ENCODE measurements around the gene ZNF219. TPM values are rescaled to one million over a fixed set of nuclear protein-coding genes. Genes with fewer than 3 reads are reported as not detected.

Gene ZNF219
- total RNA-seq, 2 donors from 2014 or later, result 43.4 to 59.6 TPM

GRCh38 chr14:21072031-21072473, 26.4 kb downstream of the ZNF219 start:
- H3K27ac ChIP-seq (ENCODE audit: low read depth, low read length), result peak overlapping the region; percentile 94
- peaks cover 16% of the 10 kb centered on the region for H3K4me1 Mint-ChIP-seq
- peak overlapping the region; percentile 93 for H3K4me3 ChIP-seq (ENCODE audit: low read length)
- TF ChIP-seq CTCF (conservative IDR thresholded peaks at IDR 0.05), result peak; percentile 40
- H3K36me3 ChIP-seq (ENCODE audit: control insufficient read depth, insufficient read depth, low read length), result peaks cover 42% of the 10 kb centered on the region
- 27 to 40% methylated on average over 3 to 4 of the region's 4 CpGs for WGBS, 2 experiments (ENCODE audit: insufficient coverage in 1 of 2, insufficient read length in 1 of 2)
- no peaks in the 10 kb centered on the region for H3K27me3 ChIP-seq (ENCODE audit: control insufficient read depth, insufficient read depth, low read length, poor library complexity, severe bottlenecking)
- DNase-seq, result no peak
- peak overlapping the region; percentile 70 for H3K9ac ChIP-seq (ENCODE audit: extremely low read depth, low read length, poor library complexity, severe bottlenecking)
- peaks cover 34% of the 10 kb centered on the region for H3K36me3 Mint-ChIP-seq (ENCODE audit: low read depth)
- peaks cover 5% of the 10 kb centered on the region for H3K27me3 Mint-ChIP-seq (ENCODE audit: insufficient read depth)
- peak overlapping the region; percentile 86 for H3K4me3 Mint-ChIP-seq
- H3K4me1 ChIP-seq (ENCODE audit: control insufficient read depth, insufficient read depth, low read length), result peaks cover 4% of the 10 kb centered on the region
- H3K9me3 ChIP-seq (ENCODE audit: control insufficient read depth, low read length), result no peaks in the 10 kb centered on the region
- H3K27ac Mint-ChIP-seq, result peak overlapping the region; percentile 95
- H3K9me3 Mint-ChIP-seq, result no peaks in the 10 kb centered on the region

GRCh38 chr14:21071225-21072030, 27.0 kb downstream of the ZNF219 start:
- peak; percentile 31 for TF ChIP-seq CTCF (conservative IDR thresholded peaks at IDR 0.05)
- H3K4me1 Mint-ChIP-seq, result peaks cover 16% of the 10 kb centered on the region
- peak overlapping the region; percentile 70 for H3K9ac ChIP-seq (ENCODE audit: extremely low read depth, low read length, poor library complexity, severe bottlenecking)
- WGBS, 2 experiments (ENCODE audit: insufficient coverage in 1 of 2, insufficient read length in 1 of 2), result 2% methylated on average over 19 to 37 of the region's 37 CpGs
- peak overlapping the region; percentile 86 for H3K4me3 Mint-ChIP-seq
- H3K4me3 ChIP-seq (ENCODE audit: low read length), result peak overlapping the region; percentile 93
- no peaks in the 10 kb centered on the region for H3K9me3 ChIP-seq (ENCODE audit: control insufficient read depth, low read length)
- H3K4me1 ChIP-seq (ENCODE audit: control insufficient read depth, insufficient read depth, low read length), result peaks cover 4% of the 10 kb centered on the region
- H3K36me3 ChIP-seq (ENCODE audit: control insufficient read depth, insufficient read depth, low read length), result peaks cover 38% of the 10 kb centered on the region
- no peaks in the 10 kb centered on the region for H3K27me3 ChIP-seq (ENCODE audit: control insufficient read depth, insufficient read depth, low read length, poor library complexity, severe bottlenecking)
- H3K27ac ChIP-seq (ENCODE audit: low read depth, low read length), result peak overlapping the region; percentile 94
- peaks cover 32% of the 10 kb centered on the region for H3K36me3 Mint-ChIP-seq (ENCODE audit: low read depth)
- H3K27me3 Mint-ChIP-seq (ENCODE audit: insufficient read depth), result peaks cover 8% of the 10 kb centered on the region
- peak; percentile 96 for DNase-seq
- peak overlapping the region; percentile 95 for H3K27ac Mint-ChIP-seq
- H3K9me3 Mint-ChIP-seq, result no peaks in the 10 kb centered on the region

- H3K27ac Mint-ChIP-seq, result peak overlapping the region; percentile 95
- H3K4me3 Mint-ChIP-seq, result peak overlapping the region; percentile 86
- peak; percentile 93 for DNase-seq
These were observed 27.7 kb downstream of the ZNF219 start for GRCh38 chr14:21070610-21071224.

More at GRCh38 chr14:21070610-21071224, 27.7 kb downstream of the ZNF219 start:
- WGBS, 2 experiments (ENCODE audit: insufficient coverage in 1 of 2, insufficient read length in 1 of 2), result 0 to 3% methylated on average over 6 to 23 of the region's 23 CpGs
- Histone ChIP-seq H3K36me3 (ENCODE audit: control insufficient read depth, insufficient read depth, low read length) (peaks cover 30% of the 10 kb centered on the region), H3K4me3 (ENCODE audit: low read length) (peak overlapping the region; percentile 93), H3K9ac (ENCODE audit: extremely low read depth, low read length, poor library complexity, severe bottlenecking) (peak overlapping the region; percentile 70), H3K27ac (ENCODE audit: low read depth, low read length) (peak overlapping the region; percentile 94), H3K27me3 (ENCODE audit: control insufficient read depth, insufficient read depth, low read length, poor library complexity, severe bottlenecking) (no peaks in the 10 kb centered on the region), H3K9me3 (ENCODE audit: control insufficient read depth, low read length) (no peaks in the 10 kb centered on the region), H3K4me1 (ENCODE audit: control insufficient read depth, insufficient read depth, low read length) (peaks cover 4% of the 10 kb centered on the region)
- no peaks in the 10 kb centered on the region for H3K9me3 Mint-ChIP-seq
- H3K27me3 Mint-ChIP-seq (ENCODE audit: insufficient read depth), result peaks cover 8% of the 10 kb centered on the region
- H3K36me3 Mint-ChIP-seq (ENCODE audit: low read depth), result peaks cover 25% of the 10 kb centered on the region
- TF ChIP-seq CTCF (conservative IDR thresholded peaks at IDR 0.05), result peak; percentile 45
- peaks cover 16% of the 10 kb centered on the region for H3K4me1 Mint-ChIP-seq

All from endodermal cell (in vitro differentiated cells).